Measurements from ENCODE around the gene EFCAB13.
A peak's percentile ranks its signal among the peaks of the same experiment; 100 is the strongest.
"Not testable (repeated sequence)": the region's sequence is repeated elsewhere in the genome, so short reads cannot be mapped to it uniquely, and the experiment has no call there.

The EFCAB13 gene

GRCh38 chr17:47425887-47426635 is 102.3 kb downstream of the EFCAB13 start:
- not testable (repeated sequence) for DNase-seq (ENCODE audit: low read depth)

GRCh38 chr17:47427985-47428384 is 104.2 kb downstream of the EFCAB13 start:
- no peak for DNase-seq (ENCODE audit: low read depth)

GRCh38 chr17:47432240-47432639 is 108.5 kb downstream of the EFCAB13 start:
- not testable (repeated sequence) for DNase-seq (ENCODE audit: low read depth)

- no peak for DNase-seq (ENCODE audit: low read depth)
Observed at GRCh38 chr17:47465165-47465564, 141.4 kb downstream of the EFCAB13 start.

- peak; percentile 4 for DNase-seq (ENCODE audit: low read depth)
Observed at GRCh38 chr17:47466976-47467375, 143.2 kb downstream of the EFCAB13 start.

- no peak for DNase-seq (ENCODE audit: low read depth)
Observed at GRCh38 chr17:47470836-47471235, 147.1 kb downstream of the EFCAB13 start.

GRCh38 chr17:47472073-47472472 is 148.3 kb downstream of the EFCAB13 start:
- DNase-seq (ENCODE audit: low read depth), result not testable (repeated sequence)
